ENCODE measurements around the gene CETN3.

CETN3 gene

GRCh38 chr5:90409318-90410177, at the start of gene CETN3:
Gene CETN3, minus strand, starts transcription at chr5:90409756. Its CDS starts 95 bp downstream, at chr5:90409661.
- DNase-seq (ENCODE audit: low read depth): peak; percentile 95
- TF ChIP-seq CTCF (IDR thresholded peaks at IDR 0.05; ENCODE audit: low read depth, low read length, missing control alignments): no peak
- in situ Hi-C loops (cut with HindIII; ENCODE audit: low sequenced_read_pairs): no loop called here
- peak within 1 kb of the TSS; percentile 87 for H3K4me3 ChIP-seq (ENCODE audit: low read depth, low read length)

GRCh38 chr5:90446961-90447360, 37.4 kb upstream of the CETN3 start:
- peak; percentile 5 for DNase-seq (ENCODE audit: low read depth)
- no peak for TF ChIP-seq CTCF (IDR thresholded peaks at IDR 0.05; ENCODE audit: low read depth, low read length, missing control alignments)
- H3K4me3 ChIP-seq (ENCODE audit: low read depth, low read length): no peak overlapping the region
- in situ Hi-C loops (cut with HindIII; ENCODE audit: low sequenced_read_pairs): no loop called here

GRCh38 chr5:90440644-90441043, 31.1 kb upstream of the CETN3 start:
- in situ Hi-C loops (cut with HindIII; ENCODE audit: low sequenced_read_pairs): no loop called here
- no peak overlapping the region for H3K4me3 ChIP-seq (ENCODE audit: low read depth, low read length)
- DNase-seq (ENCODE audit: low read depth): no peak
- TF ChIP-seq CTCF (IDR thresholded peaks at IDR 0.05; ENCODE audit: low read depth, low read length, missing control alignments): no peak

GRCh38 chr5:90438100-90438499, 28.5 kb upstream of the CETN3 start:
- no peak for TF ChIP-seq CTCF (IDR thresholded peaks at IDR 0.05; ENCODE audit: low read depth, low read length, missing control alignments)
- no peak overlapping the region for H3K4me3 ChIP-seq (ENCODE audit: low read depth, low read length)
- no peak for DNase-seq (ENCODE audit: low read depth)
- in situ Hi-C loops (cut with HindIII; ENCODE audit: low sequenced_read_pairs): no loop called here

- in situ Hi-C loops (cut with HindIII; ENCODE audit: low sequenced_read_pairs): no loop called here
- TF ChIP-seq CTCF (IDR thresholded peaks at IDR 0.05; ENCODE audit: low read depth, low read length, missing control alignments): no peak
- DNase-seq (ENCODE audit: low read depth): no peak
- no peak overlapping the region for H3K4me3 ChIP-seq (ENCODE audit: low read depth, low read length)
These were observed 28.1 kb upstream of the CETN3 start for GRCh38 chr5:90437663-90438062.

- in situ Hi-C loops (cut with HindIII; ENCODE audit: low sequenced_read_pairs): no loop called here
- H3K4me3 ChIP-seq (ENCODE audit: low read depth, low read length): no peak overlapping the region
- TF ChIP-seq CTCF (IDR thresholded peaks at IDR 0.05; ENCODE audit: low read depth, low read length, missing control alignments): peak; percentile 80
- DNase-seq (ENCODE audit: low read depth): peak; percentile 16
These were observed 24.7 kb upstream of the CETN3 start for GRCh38 chr5:90434116-90434714.
